HEK293T (cell line): Measurements from ENCODE around the gene GBP2.

Experiments
- CTCF ChIA-PET: fragments of 350-600 bp; formaldehyde crosslinking; extraction: SDS; loops from one replicate; lab custom pipeline; 2021; ENCODE audit warnings: antibody characterized with exemption, inconsistent platforms; lab: Yijun Ruan, JAX
- POLR2A ChIA-PET: fragments of 350-600 bp; formaldehyde crosslinking; extraction: SDS; loops from one replicate; lab custom pipeline; 2020; ENCODE audit warnings: antibody characterized with exemption, inconsistent platforms; lab: Yijun Ruan, JAX
- DNase-seq: peaks from one replicate; pipeline ENCODE4 v3.0.0; 2012; ENCODE audit warnings: mixed read lengths; ENCODE audit errors: extremely low spot score
- ARNT ChIP-seq: fragments of 450-650 bp; IDR thresholded peaks from 2 replicates; pipeline ENCODE4 v1.6.1; 2017; ENCODE audit warnings: mild to moderate bottlenecking
- BHLHE40 ChIP-seq: fragments of 450-650 bp; IDR thresholded peaks from 2 replicates; pipeline ENCODE4 v1.6.1; 2016; ENCODE audit warnings: mild to moderate bottlenecking, moderate library complexity, borderline replicate concordance
- CTBP1 ChIP-seq: fragments of 450-650 bp; IDR thresholded peaks from 2 replicates; pipeline ENCODE4 v1.6.1; 2016; ENCODE audit warnings: borderline replicate concordance
- ELF4 ChIP-seq: fragments of 450-650 bp; IDR thresholded peaks from 2 replicates; pipeline ENCODE4 v1.6.1; 2017; ENCODE audit warnings: antibody characterized with exemption
- FOXA1 ChIP-seq: fragments of 450-650 bp; IDR thresholded peaks from 2 replicates; pipeline ENCODE4 v1.6.1; 2016; ENCODE audit warnings: mild to moderate bottlenecking
- FOXK2 ChIP-seq: fragments of 450-650 bp; IDR thresholded peaks from 2 replicates; pipeline ENCODE4 v1.6.1; 2016; ENCODE audit warnings: mild to moderate bottlenecking
- FOXM1 ChIP-seq: fragments of 450-650 bp; IDR thresholded peaks from 2 replicates; pipeline ENCODE4 v1.6.1; 2017; ENCODE audit warnings: mild to moderate bottlenecking, borderline replicate concordance
- HDGF ChIP-seq: fragments of 450-650 bp; IDR thresholded peaks from 2 replicates; pipeline ENCODE4 v1.6.1; 2017; ENCODE audit warnings: antibody characterized with exemption, borderline replicate concordance
- L3MBTL2 ChIP-seq: fragments of 450-650 bp; conservative IDR thresholded peaks from 2 replicates; pipeline ENCODE4 v1.6.1; 2016; ENCODE audit warnings: mild to moderate bottlenecking
- LEF1 ChIP-seq: fragments of 450-650 bp; IDR thresholded peaks from 2 replicates; pipeline ENCODE4 v1.6.1; 2017; ENCODE audit warnings: mild to moderate bottlenecking, borderline replicate concordance
- NFRKB ChIP-seq: fragments of 450-650 bp; IDR thresholded peaks from 2 replicates; pipeline ENCODE4 v1.6.1; 2016; ENCODE audit warnings: mild to moderate bottlenecking, moderate library complexity
- PKNOX1 ChIP-seq: fragments of 450-650 bp; IDR thresholded peaks from 2 replicates; pipeline ENCODE4 v1.6.1; 2016
- SP1 ChIP-seq: fragments of 450-650 bp; IDR thresholded peaks from 2 replicates; pipeline ENCODE4 v1.6.1; 2017
- SUZ12 ChIP-seq: fragments of 450-650 bp; IDR thresholded peaks from 2 replicates; pipeline ENCODE4 v1.6.1; 2016; ENCODE audit warnings: mild to moderate bottlenecking
- TARDBP ChIP-seq: fragments of 450-650 bp; IDR thresholded peaks from 2 replicates; pipeline ENCODE4 v1.6.1; 2016
- ZNF384 ChIP-seq: fragments of 450-650 bp; IDR thresholded peaks from 2 replicates; pipeline ENCODE4 v1.6.1; 2016

The GBP2 gene

GRCh38 chr1:89147678-89148658 is 22.1 kb upstream of the GBP2 start:
- no peak for DNase-seq
- POLR2A ChIA-PET: no interaction called here
- CTCF ChIA-PET: no interaction called here
- TF ChIP-seq ZNF384 (no peak), ARNT (no peak), FOXM1 (no peak), NFRKB (no peak), FOXA1 (no peak), SP1 (no peak), LEF1 (no peak), HDGF (no peak), ELF4 (no peak), CTBP1 (no peak), FOXK2 (no peak), BHLHE40 (no peak), SUZ12 (no peak), TARDBP (no peak), PKNOX1 (no peak), L3MBTL2 (no peak)

- POLR2A ChIA-PET: no interaction called here
- no peak for DNase-seq
- CTCF ChIA-PET: no interaction called here
- TF ChIP-seq L3MBTL2 (no peak), LEF1 (no peak), PKNOX1 (no peak), HDGF (no peak), ELF4 (no peak), CTBP1 (no peak)
Measured at GRCh38 chr1:89146721-89147120, 20.8 kb upstream of the GBP2 start.

- TF ChIP-seq BHLHE40 (no peak), ARNT (no peak), SUZ12 (no peak), TARDBP (no peak), ZNF384 (no peak), LEF1 (no peak), FOXM1 (no peak), FOXA1 (no peak), HDGF (no peak), CTBP1 (no peak), L3MBTL2 (no peak), SP1 (no peak), NFRKB (no peak), ELF4 (no peak), FOXK2 (no peak), PKNOX1 (no peak)
- POLR2A ChIA-PET: no interaction called here
- CTCF ChIA-PET: interaction anchor here (0.7 kb wide), 1 partner anchor 267 kb away, joined by 3 read pairs; no protein-coding TSS in a partner anchor
- DNase-seq: no peak
Measured at GRCh38 chr1:89143484-89143883, 17.6 kb upstream of the GBP2 start.

- no peak for TF ChIP-seq HDGF
- TF ChIP-seq ZNF384: no peak
- no peak for TF ChIP-seq SUZ12
- TF ChIP-seq PKNOX1: no peak
- TF ChIP-seq ARNT: no peak
- TF ChIP-seq FOXK2: no peak
- TF ChIP-seq FOXA1: no peak
- no peak for TF ChIP-seq CTBP1
- no peak for TF ChIP-seq BHLHE40
- TF ChIP-seq NFRKB: no peak
- TF ChIP-seq LEF1: no peak
- no peak for TF ChIP-seq SP1
- TF ChIP-seq L3MBTL2: no peak
- TF ChIP-seq ELF4: no peak
- TF ChIP-seq FOXM1: no peak
- no peak for TF ChIP-seq TARDBP
- POLR2A ChIA-PET: no interaction called here
- CTCF ChIA-PET: no interaction called here
- no peak for DNase-seq
Measured at GRCh38 chr1:89142160-89142559, 16.2 kb upstream of the GBP2 start.

GRCh38 chr1:89133747-89134146 is 7.8 kb upstream of the GBP2 start:
- CTCF ChIA-PET: no interaction called here
- POLR2A ChIA-PET: no interaction called here

More at GRCh38 chr1:89133747-89134146, 7.8 kb upstream of the GBP2 start:
- DNase-seq: no peak
- TF ChIP-seq SP1 (no peak), FOXA1 (no peak), LEF1 (no peak), FOXK2 (no peak), NFRKB (no peak), ELF4 (no peak), SUZ12 (no peak), PKNOX1 (no peak)
